HUES6 (cell line): ENCODE measurements around the gene EXOSC2.
"Not testable (repeated sequence)": the region's sequence is repeated elsewhere in the genome, so short reads cannot be mapped to it uniquely, and the experiment has no call there.

Experiments used
- H3K27ac ChIP-seq: 2 replicates; pipeline ENCODE4 v1.7.0; 2013; ENCODE audit warnings: low read depth, mild to moderate bottlenecking, low read length, inconsistent platforms
- H3K27me3 ChIP-seq: 2 replicates; pipeline ENCODE4 v1.6.1; 2013; ENCODE audit warnings: low read length; ENCODE audit not compliant: control insufficient read depth, insufficient read depth
- H3K36me3 ChIP-seq: 2 replicates; pipeline ENCODE4 v1.6.1; 2013; ENCODE audit warnings: low read length; ENCODE audit not compliant: control insufficient read depth, insufficient read depth
- H3K4me1 ChIP-seq: 2 replicates; pipeline ENCODE4 v1.6.1; 2013; ENCODE audit warnings: low read length; ENCODE audit not compliant: control insufficient read depth, insufficient read depth
- H3K4me3 ChIP-seq: 2 replicates; pipeline ENCODE4 v1.5.1; 2013; ENCODE audit warnings: low read depth, low read length
- H3K9ac ChIP-seq: one replicate; pipeline ENCODE4 v1.6.1; 2013; ENCODE audit warnings: mild to moderate bottlenecking, low read length
- H3K9me3 ChIP-seq: 2 replicates; pipeline ENCODE4 v1.6.1; 2013; ENCODE audit warnings: low read depth, low read length; ENCODE audit not compliant: control insufficient read depth, insufficient read depth

Gene EXOSC2

DNA sequence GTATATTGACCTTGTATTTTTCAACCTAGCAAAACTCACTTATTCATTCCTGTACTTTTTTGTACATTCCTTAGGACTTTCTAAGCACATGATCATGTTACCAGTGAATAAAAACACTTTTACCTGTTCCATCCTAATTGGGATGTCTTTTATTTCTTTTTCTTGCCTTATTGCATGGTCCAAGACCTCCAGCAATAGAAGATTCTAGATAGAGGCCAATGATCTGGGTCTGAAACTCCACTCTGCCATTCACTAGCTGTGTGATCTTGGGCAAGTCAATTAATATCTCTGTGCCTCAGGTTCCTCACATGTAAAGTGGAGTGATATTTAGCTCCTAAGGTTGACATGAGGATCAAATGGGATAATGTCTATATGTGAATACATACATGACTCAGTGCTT is 8.5 kb upstream of the EXOSC2 start:
- Histone ChIP-seq H3K27me3 (peaks cover 22% of the 10 kb centered on the region), H3K4me1 (peaks cover 15% of the 10 kb centered on the region), H3K27ac (no peak overlapping the region), H3K4me3 (no peak overlapping the region), H3K9me3 (peaks cover 8% of the 10 kb centered on the region), H3K9ac (no peak overlapping the region), H3K36me3 (no peaks in the 10 kb centered on the region)

DNA sequence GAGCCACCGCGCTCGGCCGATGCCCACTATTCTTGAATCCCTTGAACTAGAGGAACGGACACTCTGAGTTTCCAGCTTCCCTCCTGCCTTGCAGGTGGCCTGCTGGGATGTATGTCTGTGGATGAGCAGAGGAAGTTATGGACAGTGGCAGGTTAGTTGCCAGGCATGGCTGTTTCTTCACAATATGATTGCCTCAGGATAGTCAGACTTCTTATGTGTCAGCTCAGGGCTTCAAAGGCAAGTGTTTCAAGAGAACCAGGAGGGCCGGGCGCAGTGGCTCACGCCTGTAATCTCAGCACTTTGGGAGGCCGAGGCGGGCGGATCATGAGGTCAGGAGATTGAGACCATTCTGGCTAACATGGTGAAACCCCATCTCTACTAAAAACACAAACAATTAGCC is 7.6 kb upstream of the EXOSC2 start:
- not testable (repeated sequence) for H3K9me3 ChIP-seq, H3K36me3 ChIP-seq, H3K4me3 ChIP-seq, H3K27ac ChIP-seq, H3K9ac ChIP-seq
- Histone ChIP-seq H3K4me1 (peaks cover 12% of the 10 kb centered on the region), H3K27me3 (peaks cover 14% of the 10 kb centered on the region)

DNA sequence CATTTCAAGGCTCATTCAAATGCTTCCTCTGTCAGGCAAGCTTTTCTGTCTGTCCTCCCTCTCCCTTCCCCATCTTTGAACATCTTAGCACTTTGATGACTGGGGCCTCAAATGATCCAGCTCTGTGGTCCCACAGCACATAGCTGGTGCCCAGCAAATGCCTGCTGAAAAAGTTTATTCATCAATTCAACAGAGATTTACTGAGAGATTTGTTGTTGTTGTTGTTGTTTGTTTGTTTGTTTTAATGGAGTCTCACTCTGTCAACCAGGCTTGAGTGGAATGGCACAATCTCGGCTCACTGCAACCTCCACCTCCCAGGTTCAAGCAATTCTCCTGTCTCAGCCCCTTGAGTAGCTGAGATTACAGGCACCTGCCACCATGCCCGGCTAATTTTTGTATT is 6.0 kb upstream of the EXOSC2 start:
- H3K27ac ChIP-seq = no peak overlapping the region
- H3K27me3 ChIP-seq = no peaks in the 10 kb centered on the region
- no peak overlapping the region for H3K4me3 ChIP-seq
- H3K4me1 ChIP-seq = peaks cover 11% of the 10 kb centered on the region
- peaks cover 8% of the 10 kb centered on the region for H3K9me3 ChIP-seq
- H3K36me3 ChIP-seq = no peaks in the 10 kb centered on the region
- no peak overlapping the region for H3K9ac ChIP-seq

DNA sequence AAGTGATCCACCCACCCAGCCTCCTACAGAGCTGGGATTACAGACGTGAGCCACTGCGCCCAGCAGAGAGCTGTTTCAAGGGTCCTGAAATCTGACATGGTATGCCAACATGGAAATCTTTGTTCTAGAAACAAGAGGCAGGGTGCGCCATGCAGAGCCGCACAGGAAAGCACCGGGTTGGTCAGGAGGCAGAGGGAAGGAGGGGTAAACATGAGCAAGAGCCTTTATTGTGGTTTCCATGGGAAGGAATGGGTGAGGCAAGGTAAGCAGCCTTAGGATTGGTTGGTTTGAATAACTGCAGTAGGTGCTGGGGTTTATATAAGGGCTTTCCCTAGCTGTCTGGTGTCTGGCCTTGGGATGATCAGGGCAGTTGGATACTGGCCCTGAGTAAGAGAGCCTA is 5.5 kb upstream of the EXOSC2 start:
- H3K4me3 ChIP-seq = no peak overlapping the region
- no peak overlapping the region for H3K27ac ChIP-seq

DNA sequence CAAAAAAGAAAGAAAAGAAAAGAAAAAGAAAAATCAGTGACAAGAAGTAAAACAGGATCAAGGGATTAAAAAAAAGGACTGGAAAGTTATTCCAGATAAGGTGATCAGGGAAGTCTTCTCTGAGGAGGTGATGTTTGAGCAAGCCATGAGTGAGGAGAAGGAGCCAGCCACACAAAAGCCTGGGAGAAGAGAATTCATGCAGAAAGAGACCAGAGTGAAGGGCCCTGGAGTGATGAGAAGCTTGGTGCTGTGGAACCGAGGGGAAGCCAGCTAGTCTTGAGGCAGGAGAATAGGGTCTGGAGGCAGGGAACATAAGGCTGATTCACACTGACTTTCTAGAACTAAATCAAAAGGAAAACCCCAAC is 4.0 kb upstream of the EXOSC2 start:
- Histone ChIP-seq H3K36me3 (no peaks in the 10 kb centered on the region), H3K27me3 (no peaks in the 10 kb centered on the region), H3K27ac (no peak overlapping the region), H3K9me3 (peaks cover 8% of the 10 kb centered on the region), H3K9ac (no peak overlapping the region), H3K4me1 (peaks cover 11% of the 10 kb centered on the region), H3K4me3 (0 out of 2 replicates have a peak overlapping the region, but pooled peaks have one; percentile 12)

More for the DNA sequence above, 5.5 kb upstream of the EXOSC2 start:
- Histone ChIP-seq H3K9ac (no peak overlapping the region), H3K9me3 (peaks cover 8% of the 10 kb centered on the region), H3K36me3 (no peaks in the 10 kb centered on the region), H3K27me3 (no peaks in the 10 kb centered on the region), H3K4me1 (peaks cover 11% of the 10 kb centered on the region)

DNA sequence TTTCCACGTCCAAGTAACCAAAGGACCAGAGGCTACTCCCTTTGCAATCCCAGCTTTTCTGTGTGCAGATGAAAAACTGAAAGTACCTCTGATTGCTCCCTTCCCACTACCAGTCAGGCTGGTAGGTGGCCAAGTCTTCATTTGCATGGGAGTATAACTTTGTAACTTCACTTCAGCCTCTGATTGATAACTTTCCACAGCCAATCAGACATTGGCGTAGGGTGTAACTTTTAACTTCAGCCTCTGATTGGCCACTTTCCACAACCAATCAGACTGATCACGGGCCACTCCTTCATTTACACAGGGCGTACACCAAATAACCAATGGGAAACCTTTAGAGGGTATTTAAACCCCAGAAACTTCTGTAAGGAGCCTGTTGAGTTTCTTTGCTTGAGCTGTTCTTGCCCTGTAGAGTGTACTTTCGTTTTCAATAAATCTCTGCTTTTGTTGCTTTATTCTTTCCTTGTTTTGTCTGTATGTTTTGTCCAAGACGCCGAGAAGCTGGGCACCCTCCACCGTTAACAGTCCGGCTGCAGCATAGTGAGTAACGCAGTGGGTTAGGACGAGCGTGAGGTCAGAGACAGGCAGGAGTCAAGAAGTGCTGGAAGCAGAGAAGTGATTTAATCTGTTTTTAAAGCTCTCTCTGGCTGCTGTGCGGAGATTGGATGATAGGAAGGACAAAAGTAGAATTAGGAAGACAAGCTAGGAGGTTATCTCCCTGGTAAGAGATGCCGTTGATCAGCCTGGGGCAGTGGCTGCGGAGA is 3.5 kb upstream of the EXOSC2 start:
- Histone ChIP-seq H3K36me3 (peaks cover 2% of the 10 kb centered on the region), H3K27me3 (no peaks in the 10 kb centered on the region), H3K9me3 (peaks cover 3% of the 10 kb centered on the region; the same call in 1 of the 2 replicates), H3K4me1 (peaks cover 14% of the 10 kb centered on the region), H3K4me3 (peak overlapping the region; percentile 35), H3K27ac (no peak overlapping the region), H3K9ac (no peak overlapping the region)

DNA sequence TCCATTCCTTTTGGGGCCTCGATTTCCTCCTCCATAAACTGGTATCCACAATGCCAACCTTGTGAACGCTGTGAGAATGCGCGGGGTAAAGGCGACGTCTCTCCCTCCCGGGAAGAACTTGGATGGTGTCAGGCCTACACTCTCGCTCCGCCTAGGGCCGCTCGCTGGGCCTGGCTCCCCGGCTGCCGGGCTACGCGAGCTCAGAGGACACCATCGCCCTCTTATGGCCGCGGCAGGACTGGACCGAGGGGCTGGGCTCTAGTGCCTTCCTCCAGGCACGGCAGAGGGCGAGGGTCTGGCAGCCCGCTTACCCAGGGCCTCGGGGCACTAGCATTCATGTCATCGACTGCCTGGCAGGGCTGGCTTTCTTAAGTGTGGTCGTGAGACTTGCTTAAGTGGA is 1.3 kb upstream of the EXOSC2 start:
- no peaks in the 10 kb centered on the region for H3K27me3 ChIP-seq
- no peak overlapping the region for H3K9ac ChIP-seq
- peaks cover 23% of the 10 kb centered on the region for H3K36me3 ChIP-seq
- no peaks in the 10 kb centered on the region for H3K9me3 ChIP-seq
- H3K4me3 ChIP-seq = peak overlapping the region; percentile 89
- no peak overlapping the region for H3K27ac ChIP-seq
- peaks cover 16% of the 10 kb centered on the region for H3K4me1 ChIP-seq

DNA sequence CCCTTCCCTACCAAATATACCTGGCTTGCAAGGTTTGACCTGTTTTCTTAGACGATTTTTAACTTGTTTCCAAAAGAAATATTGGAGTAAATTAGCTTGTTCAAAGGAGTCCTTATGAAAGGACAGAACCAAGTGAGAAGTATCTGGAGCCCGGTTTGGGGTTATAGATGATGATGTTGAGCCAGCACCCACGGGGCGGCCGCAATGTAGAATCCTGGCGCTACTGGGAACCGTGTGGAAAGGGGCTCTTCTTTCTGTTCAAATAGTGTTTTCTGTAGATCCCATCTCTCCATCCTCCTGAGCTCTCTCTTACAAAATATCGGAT is 517 bp upstream of the EXOSC2 start:
- no peaks in the 10 kb centered on the region for H3K9me3 ChIP-seq
- no peak overlapping the region for H3K27ac ChIP-seq
- H3K9ac ChIP-seq = peak overlapping the region; percentile 41
- H3K4me3 ChIP-seq = peak overlapping the region; percentile 89
- H3K36me3 ChIP-seq = peaks cover 29% of the 10 kb centered on the region
- H3K4me1 ChIP-seq = peaks cover 16% of the 10 kb centered on the region
- no peaks in the 10 kb centered on the region for H3K27me3 ChIP-seq

DNA sequence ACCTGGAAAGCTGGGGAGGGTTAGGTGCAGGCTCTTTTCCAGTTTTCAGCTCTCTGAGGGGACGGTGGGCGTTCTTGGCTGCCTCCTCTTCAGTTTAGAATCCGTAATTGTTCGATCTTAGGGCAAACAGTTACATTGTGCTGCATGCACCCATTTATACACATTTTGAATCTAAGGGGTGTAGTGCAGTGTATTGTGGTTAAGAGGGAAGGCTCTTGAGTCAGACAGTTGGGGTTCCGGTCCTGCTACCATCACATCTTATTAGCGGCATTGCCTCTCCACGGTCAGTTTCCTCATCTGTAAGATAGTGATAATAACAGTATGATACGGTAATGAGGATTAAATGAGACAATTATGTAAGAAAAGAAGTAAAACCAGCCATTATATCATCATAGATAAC is 625 bp downstream of the EXOSC2 start:
- H3K4me3 ChIP-seq = peak overlapping the region; percentile 89
- H3K36me3 ChIP-seq = peaks cover 40% of the 10 kb centered on the region
- H3K9me3 ChIP-seq = no peaks in the 10 kb centered on the region
- H3K9ac ChIP-seq = peak overlapping the region; percentile 95
- H3K4me1 ChIP-seq = peaks cover 16% of the 10 kb centered on the region
- no peaks in the 10 kb centered on the region for H3K27me3 ChIP-seq
- H3K27ac ChIP-seq = no peak overlapping the region

DNA sequence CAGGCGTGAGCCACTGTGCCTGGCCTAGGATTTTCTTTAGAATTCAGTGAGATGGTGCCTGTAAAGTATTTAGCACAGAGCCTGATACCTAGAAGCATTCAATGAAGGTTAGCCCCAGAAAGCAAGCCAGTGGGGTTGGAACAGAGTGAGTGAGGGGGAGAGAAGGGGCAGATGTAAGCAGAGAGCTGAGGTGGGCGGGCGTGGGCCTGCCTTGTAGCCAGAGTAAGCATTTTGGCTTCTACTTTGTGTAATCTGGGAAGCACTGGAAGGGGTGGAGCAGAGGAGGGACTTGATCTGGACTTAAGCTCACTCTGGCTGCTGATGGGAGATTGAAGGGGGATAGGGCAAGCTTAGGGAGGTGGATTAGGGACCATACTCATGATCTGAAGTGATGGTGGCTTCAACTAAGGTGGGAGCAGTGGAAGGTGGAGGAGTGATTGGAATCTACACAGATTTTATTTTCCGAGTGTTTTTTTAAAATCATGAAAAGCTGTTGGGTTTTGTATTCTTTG is 2.6 kb downstream of the EXOSC2 start:
- peaks cover 11% of the 10 kb centered on the region for H3K4me1 ChIP-seq
- no peaks in the 10 kb centered on the region for H3K27me3 ChIP-seq
- H3K4me3 ChIP-seq = no peak overlapping the region
- H3K36me3 ChIP-seq = peaks cover 52% of the 10 kb centered on the region
- H3K9me3 ChIP-seq = no peaks in the 10 kb centered on the region
- no peak overlapping the region for H3K27ac ChIP-seq
- no peak overlapping the region for H3K9ac ChIP-seq

DNA sequence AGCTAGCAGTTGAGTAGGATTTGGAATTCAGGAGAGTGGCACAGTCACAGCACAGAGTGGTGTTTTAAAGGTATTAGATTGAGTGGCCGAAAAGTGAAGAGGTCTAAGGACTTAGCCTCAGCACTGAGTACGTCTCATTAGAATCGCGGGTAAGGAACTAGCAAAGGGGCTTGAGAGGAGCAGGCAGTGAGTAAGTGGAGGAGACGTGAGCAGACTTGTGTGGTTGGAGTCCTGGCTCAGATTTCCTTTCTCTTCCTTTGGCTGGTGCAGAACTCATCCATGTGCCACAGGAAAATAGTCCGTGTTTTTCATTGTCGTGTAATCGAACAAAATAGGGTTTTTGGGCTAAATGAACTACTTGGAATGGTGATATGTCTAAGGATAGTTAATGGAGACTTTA is 3.4 kb downstream of the EXOSC2 start:
- no peaks in the 10 kb centered on the region for H3K9me3 ChIP-seq
- H3K27ac ChIP-seq = no peak overlapping the region
- H3K9ac ChIP-seq = no peak overlapping the region
- H3K27me3 ChIP-seq = no peaks in the 10 kb centered on the region
- H3K4me3 ChIP-seq = no peak overlapping the region
- H3K4me1 ChIP-seq = peaks cover 8% of the 10 kb centered on the region
- peaks cover 60% of the 10 kb centered on the region for H3K36me3 ChIP-seq
